CD14-positive monocyte (primary cell): ENCODE data around the gene F2RL1. TPM values are rescaled to one million over a fixed set of nuclear protein-coding genes. Genes with fewer than 3 reads are reported as not detected.

Experiments
- DNase-seq, 3 donors: peaks; one replicate each; pipeline ENCODE4 v3.0.0-alpha.2; 2011 to 2022
- H2AFZ ChIP-seq: 2 replicates; pipeline ENCODE4 v1.6.0; 2012; ENCODE audit warnings: mild to moderate bottlenecking, low read depth, low read length, inconsistent platforms; ENCODE audit not compliant: insufficient read depth, poor library complexity, severe bottlenecking
- H3K27ac ChIP-seq, 2 donors: 1 replicate in 1 of 2; 2 replicates in 1 of 2; pipeline ENCODE4 v1.5.1; 2012 to 2013; ENCODE audit warnings: low read length in 2 of 2, control low read depth in 1 of 2, inconsistent platforms in 1 of 2, low read depth in 1 of 2, mild to moderate bottlenecking in 1 of 2
- H3K27me3 ChIP-seq, 2 donors: one replicate each; pipeline versions ENCODE4 v1.6.0 to v1.6.1; 2011 to 2013; ENCODE audit warnings: low read length in 2 of 2; ENCODE audit not compliant: control insufficient read depth in 2 of 2, insufficient read depth in 2 of 2
- H3K36me3 ChIP-seq, 2 donors: replicated peaks in 1 of 2; 1 replicate in 1 of 2; 2 replicates in 1 of 2; pipeline versions ENCODE4 v1.5.1 to v1.6.1; 2012 to 2013; ENCODE audit warnings: low read length in 2 of 2, control low read depth in 1 of 2, inconsistent platforms in 1 of 2, mild to moderate bottlenecking in 1 of 2; ENCODE audit not compliant: insufficient read depth in 2 of 2, control insufficient read depth in 1 of 2
- H3K4me1 ChIP-seq, 2 donors: 1 replicate in 1 of 2; 2 replicates in 1 of 2; pipeline versions ENCODE4 v1.5.1 to v1.6.1; 2012 to 2013; ENCODE audit warnings: low read length in 2 of 2, control low read depth in 1 of 2, inconsistent platforms in 1 of 2, mild to moderate bottlenecking in 1 of 2, moderate library complexity in 1 of 2; ENCODE audit not compliant: insufficient read depth in 2 of 2, control insufficient read depth in 1 of 2
- H3K4me2 ChIP-seq: replicated peaks from 2 replicates; pipeline ENCODE3; 2012; ENCODE audit warnings: low read length, moderate library complexity, mild to moderate bottlenecking; ENCODE audit not compliant: poor library complexity, severe bottlenecking; ENCODE audit errors: extremely low read depth
- H3K4me3 ChIP-seq, 3 experiments: fragments of 200-600 bp in 1 of 3; sonication (generic) in 1 of 3; replicated peaks in 1 of 3; 1 replicate in 2 of 3; 2 replicates in 1 of 3; pipeline ENCODE4 v1.5.1; 2011 to 2013; ENCODE audit warnings: low read length in 3 of 3, mild to moderate bottlenecking in 3 of 3, control low read depth in 2 of 3, low read depth in 2 of 3, inconsistent platforms in 1 of 3, moderate library complexity in 1 of 3
- H3K79me2 ChIP-seq: 2 replicates; pipeline ENCODE4 v1.6.0; 2012; ENCODE audit warnings: mild to moderate bottlenecking, control low read depth, inconsistent platforms, low read length, moderate library complexity; ENCODE audit not compliant: insufficient read depth
- H3K9ac ChIP-seq: 2 replicates; pipeline ENCODE4 v1.6.0; 2017; ENCODE audit warnings: low read length, mild to moderate bottlenecking; ENCODE audit not compliant: insufficient read depth, poor library complexity, severe bottlenecking
- H3K9me3 ChIP-seq, 2 donors: replicated peaks in 1 of 2; 1 replicate in 1 of 2; 2 replicates in 1 of 2; pipeline versions ENCODE4 v1.5.1 to v1.6.1; 2012 to 2013; ENCODE audit warnings: low read length in 2 of 2, control low read depth in 1 of 2; ENCODE audit not compliant: control insufficient read depth in 1 of 2, insufficient read depth in 1 of 2
- H4K20me1 ChIP-seq: 2 replicates; pipeline ENCODE4 v1.6.0; 2012; ENCODE audit warnings: mild to moderate bottlenecking, low read length, control low read depth, moderate library complexity; ENCODE audit not compliant: insufficient read depth
- H3K27ac Mint-ChIP-seq, 7 donors: one replicate each; pipeline ENCODE4 v1.8.0; 2020; ENCODE audit warnings: mild to moderate bottlenecking in 7 of 7, mixed read lengths in 7 of 7, moderate library complexity in 6 of 7, inconsistent platforms in 2 of 7
- H3K27me3 Mint-ChIP-seq, 3 donors: one replicate each; pipeline ENCODE4 v1.8.0; 2021 to 2022; ENCODE audit warnings: low read depth in 3 of 3, mild to moderate bottlenecking in 3 of 3, mixed read lengths in 3 of 3, moderate library complexity in 3 of 3, inconsistent platforms in 1 of 3
- H3K36me3 Mint-ChIP-seq, 2 donors: one replicate each; pipeline ENCODE4 v1.8.0; 2020; ENCODE audit warnings: mixed read lengths in 2 of 2, inconsistent platforms in 1 of 2, mild to moderate bottlenecking in 1 of 2
- H3K4me1 Mint-ChIP-seq: one replicate; pipeline ENCODE4 v1.8.0; 2020; ENCODE audit warnings: mild to moderate bottlenecking, mixed read lengths
- H3K4me3 Mint-ChIP-seq, 2 donors: one replicate each; pipeline ENCODE4 v1.8.0; 2020; ENCODE audit warnings: mild to moderate bottlenecking in 2 of 2, mixed read lengths in 2 of 2, moderate library complexity in 1 of 2
- H3K9me3 Mint-ChIP-seq, 7 donors: one replicate each; pipeline ENCODE4 v1.8.0; 2020 to 2022; ENCODE audit warnings: mixed read lengths in 7 of 7, mild to moderate bottlenecking in 6 of 7, moderate library complexity in 6 of 7, inconsistent platforms in 2 of 7
- CTCF ChIP-seq: fragments of 200-600 bp; IDR thresholded peaks from one replicate; pipeline ENCODE4 v1.8.0; 2022; ENCODE audit warnings: antibody characterized with exemption, mild to moderate bottlenecking
- WGBS: methylation state at CpG from one replicate; pipeline ENCODE4 v1.1.5; 2013; ENCODE audit warnings: missing lambda C conversion rate; ENCODE audit not compliant: insufficient coverage; 5-methylcytosine and 5-hydroxymethylcytosine counted together
- intact Hi-C, 2 donors: fragments of 100-400 bp; cut with micrococcal nuclease; formaldehyde crosslinking; loops; one replicate each; pipeline versions ENCODE4 v1.15.0 to v1.15.1; 2023
- polyA plus RNA-seq, 3 donors: library from polyadenylated mRNA; depleted of rRNA in 1 of 3; unstranded in 2 of 3; stranded (reverse) in 1 of 3; fragments of 300-500 nt in 2 of 3; fragments of >200 nt in 1 of 3; fragmentation: Illumina TruSeq in 2 of 3; gene quantifications; 1 replicate in 2 of 3; 2 replicates in 1 of 3; pipeline ENCODE4 v1.2.3, GENCODE V29; 2012 to 2021

The F2RL1 gene
- polyA plus RNA-seq, 3 donors = 2.5 to 23.9 (median 11.4) TPM

GRCh38 chr5:76819851-76820525 lies 1.2 kb downstream of the F2RL1 start:
- no peaks in the 10 kb centered on the region for H4K20me1 ChIP-seq
- H3K27me3 ChIP-seq = peaks cover 4 to 37% of the 10 kb centered on the region in 2 donors
- Mint-ChIP-seq H3K9me3 (peaks cover 0 to 3% (median 0%) of the 10 kb centered on the region in 7 donors), H3K27me3 (peaks cover 23 to 36% (median 26%) of the 10 kb centered on the region in 3 donors), H3K4me1 (peaks cover 28% of the 10 kb centered on the region), H3K4me3 (peak overlapping the region; percentile 92 to 97), H3K36me3 (peaks cover 5 to 11% of the 10 kb centered on the region in 2 donors), H3K27ac (peak overlapping the region in 4 of 7 donors; percentile 6 to 77 (median 46))
- no peaks in the 10 kb centered on the region for H3K79me2 ChIP-seq
- intact Hi-C loops = no loop called here
- H3K4me2 ChIP-seq = peak overlapping the region; percentile 98
- H3K36me3 ChIP-seq = no peaks in the 10 kb centered on the region
- H3K9ac ChIP-seq = peak overlapping the region; percentile 63
- H3K27ac ChIP-seq = peak overlapping the region in 1 of 2 donors; percentile 52
- H3K4me1 ChIP-seq = peaks cover 17 to 29% of the 10 kb centered on the region in 2 donors
- TF ChIP-seq CTCF = no peak
- no peaks in the 10 kb centered on the region for H3K9me3 ChIP-seq
- no peak for DNase-seq
- 0% methylated on average over 22 of the region's 31 CpGs for WGBS
- H3K4me3 ChIP-seq = peak overlapping the region; percentile 54 to 94 (median 64)
- peak overlapping the region; percentile 94 for H2AFZ ChIP-seq

- Histone ChIP-seq H3K27ac (peak overlapping the region in 1 of 2 donors; percentile 52), H3K79me2 (no peaks in the 10 kb centered on the region), H3K9me3 (no peaks in the 10 kb centered on the region), H3K4me2 (peak overlapping the region; percentile 98), H4K20me1 (no peaks in the 10 kb centered on the region), H3K36me3 (no peaks in the 10 kb centered on the region), H3K4me3 (peak overlapping the region in 2 of 3 experiments; percentile 54 to 94), H3K27me3 (peaks cover 4 to 37% of the 10 kb centered on the region in 2 donors), H3K4me1 (peaks cover 17 to 29% of the 10 kb centered on the region in 2 donors), H2AFZ (peak overlapping the region; percentile 94), H3K9ac (no peak overlapping the region)
- Mint-ChIP-seq H3K27me3 (peaks cover 20 to 36% (median 26%) of the 10 kb centered on the region in 3 donors), H3K27ac (no peak overlapping the region), H3K4me3 (peak overlapping the region; percentile 92 to 97), H3K4me1 (peaks cover 28% of the 10 kb centered on the region), H3K9me3 (peaks cover 0 to 3% (median 0%) of the 10 kb centered on the region in 7 donors), H3K36me3 (peaks cover 5 to 11% of the 10 kb centered on the region in 2 donors)
- WGBS = no CpG with 5 or more reads among the region's 2 CpGs
- intact Hi-C loops = no loop called here
- no peak for DNase-seq
- TF ChIP-seq CTCF = no peak
These were observed 1.7 kb downstream of the F2RL1 start for GRCh38 chr5:76820526-76820890.
